T-helper 22 cell (primary cell): ENCODE data around the gene C3orf20.

ENCODE experiments used
- DNase-seq: peaks from one replicate; pipeline ENCODE4 v3.0.0-alpha.2; 2020; ENCODE audit warnings: low read depth

C3orf20 gene

DNA sequence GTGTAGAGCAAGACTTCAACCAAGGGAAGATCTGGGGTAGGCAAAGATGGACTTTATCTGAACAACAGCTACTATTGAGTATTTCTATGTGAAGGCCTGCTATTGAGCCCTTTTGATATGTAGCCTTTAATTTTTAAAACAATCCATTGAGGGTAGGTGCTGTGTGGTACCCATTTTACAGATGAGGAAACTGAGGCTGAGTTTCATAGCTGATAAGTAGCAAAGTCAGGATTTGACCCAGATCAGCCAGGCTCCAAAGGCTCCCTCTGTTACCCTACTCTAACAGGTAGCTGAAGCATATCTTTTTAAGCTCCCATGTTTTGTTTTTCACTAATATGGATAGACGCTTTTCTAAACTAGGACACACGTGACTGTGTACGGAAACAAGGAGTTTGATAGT, 141.4 kb downstream of the C3orf20 start:
- no peak for DNase-seq

DNA sequence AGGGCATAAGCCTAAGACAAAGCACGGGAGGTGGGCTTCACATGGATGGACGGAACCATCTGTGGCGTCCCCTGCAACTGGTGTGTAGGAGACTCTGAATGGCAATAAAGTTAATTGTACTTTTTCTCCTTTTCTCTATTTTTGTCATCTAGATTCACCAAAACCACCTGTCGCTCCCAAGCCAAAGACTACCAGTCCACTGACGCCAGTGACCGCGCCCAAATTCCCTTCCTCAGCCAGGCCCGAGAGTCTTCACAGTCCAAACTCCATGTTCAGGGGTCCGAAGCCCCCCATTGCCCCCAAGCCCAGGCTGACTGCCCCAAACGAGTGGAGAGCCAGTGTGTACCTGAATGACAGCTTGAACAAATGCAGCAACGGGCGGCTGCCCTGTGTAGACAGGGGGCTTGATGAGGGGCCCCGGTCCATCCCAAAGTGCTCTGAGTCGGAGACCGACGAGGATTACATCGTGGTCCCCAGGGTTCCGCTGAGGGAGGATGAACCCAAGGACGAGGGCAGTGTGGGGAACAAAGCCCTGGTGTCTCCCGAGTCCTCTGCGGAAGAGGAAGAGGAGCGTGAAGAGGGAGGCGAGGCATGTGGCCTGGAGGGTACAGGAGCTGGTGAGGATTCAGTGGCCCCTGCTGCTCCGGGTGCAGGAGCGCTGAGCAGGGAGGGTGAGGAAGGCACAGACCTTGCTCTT, 144.0 kb downstream of the C3orf20 start, which contains the start of gene FGD5:
Gene FGD5 (plus strand): TSS at position 159 of the 697 bp plus-strand sequence. CDS start 110 bp downstream, at position 269.
- DNase-seq, result no peak

DNA sequence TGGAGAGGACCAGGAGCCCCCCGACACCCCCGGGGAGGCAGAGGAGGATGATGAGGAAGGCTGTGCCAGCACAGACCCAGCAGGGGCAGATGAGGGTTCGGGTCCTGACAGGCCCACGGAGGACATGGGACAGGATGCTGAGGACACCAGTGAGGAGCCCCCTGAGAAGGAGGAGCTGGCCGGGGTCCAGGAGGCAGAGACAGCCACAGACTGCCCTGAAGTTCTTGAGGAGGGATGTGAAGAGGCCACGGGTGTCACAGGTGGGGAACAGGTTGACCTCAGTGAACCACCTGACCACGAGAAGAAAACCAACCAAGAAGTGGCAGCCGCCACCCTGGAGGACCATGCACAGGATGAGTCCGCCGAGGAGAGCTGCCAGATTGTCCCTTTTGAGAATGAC, 144.7 kb downstream of the C3orf20 start:
- no peak for DNase-seq

DNA sequence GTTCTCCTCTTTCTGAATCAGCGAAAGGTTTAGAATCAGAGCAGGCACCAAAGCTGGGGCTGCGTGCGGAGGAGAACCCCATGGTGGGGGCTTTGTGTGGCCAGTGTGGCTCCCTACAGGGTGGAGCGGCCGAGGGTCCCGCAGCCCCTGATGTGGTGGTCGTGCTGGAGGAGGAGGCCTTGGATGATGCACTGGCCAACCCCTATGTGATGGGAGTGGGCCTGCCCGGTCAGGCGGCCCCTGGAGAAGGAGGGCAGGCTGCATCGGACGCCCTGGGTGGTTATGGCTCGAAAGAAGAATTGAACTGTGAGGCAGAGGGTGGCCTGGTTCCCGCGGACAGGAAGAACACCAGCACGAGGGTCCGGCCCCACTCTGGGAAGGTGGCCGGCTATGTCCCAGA, 145.2 kb downstream of the C3orf20 start:
- no peak for DNase-seq

DNA sequence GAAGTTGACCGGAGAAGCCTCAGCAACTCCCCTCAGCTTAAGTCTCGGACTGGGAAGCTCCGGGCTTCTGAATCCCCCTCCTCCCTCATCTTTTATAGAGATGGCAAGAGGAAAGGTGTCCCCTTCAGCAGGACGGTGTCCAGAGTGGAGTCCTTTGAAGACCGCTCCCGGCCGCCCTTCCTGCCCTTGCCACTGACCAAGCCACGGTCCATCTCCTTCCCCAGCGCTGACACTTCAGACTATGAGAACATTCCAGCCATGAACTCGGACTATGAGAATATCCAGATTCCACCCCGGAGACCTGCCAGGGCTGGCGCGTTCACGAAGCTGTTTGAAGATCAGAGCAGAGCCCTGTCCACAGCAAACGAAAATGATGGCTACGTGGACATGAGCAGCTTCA, 146.2 kb downstream of the C3orf20 start:
- DNase-seq, result no peak

DNA sequence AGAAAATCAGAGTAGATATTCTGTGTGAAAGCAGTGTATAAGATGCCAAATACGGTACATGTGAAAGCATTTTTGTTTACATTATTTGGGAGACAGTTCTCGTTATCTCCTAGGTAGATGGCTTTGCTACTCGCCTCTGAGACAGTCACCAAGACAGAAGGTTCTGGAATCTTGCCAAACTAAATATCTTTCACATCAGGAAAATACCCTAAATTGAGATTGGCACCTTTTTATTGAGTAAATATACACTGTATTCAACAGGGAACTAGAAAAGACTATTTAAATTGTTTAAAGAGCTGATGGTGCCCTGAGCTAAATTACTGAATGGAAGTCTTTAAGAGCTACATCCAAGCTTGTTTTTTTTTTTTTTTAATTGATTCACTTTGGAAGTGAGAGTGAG, 147.2 kb downstream of the C3orf20 start:
- DNase-seq, result no peak
